ENCODE measurements around the gene LRRC1.

DNA sequence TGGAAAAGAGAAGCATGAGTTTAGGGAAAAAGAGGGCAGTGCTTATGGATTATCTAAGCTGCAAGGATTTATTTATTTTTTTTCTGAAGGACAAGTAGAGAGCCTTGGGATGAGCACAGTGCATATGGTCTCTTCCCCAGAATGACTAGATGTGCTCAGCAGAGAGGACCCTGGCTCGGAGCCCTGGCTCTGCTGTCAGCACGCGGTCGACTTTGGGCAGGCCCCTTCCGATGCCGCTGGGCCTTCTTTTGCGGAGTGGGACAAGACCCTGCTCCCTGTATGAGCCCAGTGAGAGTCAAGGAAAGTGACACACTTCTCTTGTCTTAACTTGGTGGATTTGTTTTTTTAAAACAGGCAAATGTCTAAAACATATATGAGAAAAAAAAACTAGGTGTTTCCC is 51.4 kb downstream of the LRRC1 start:
- TF ChIP-seq, protein P1, sequence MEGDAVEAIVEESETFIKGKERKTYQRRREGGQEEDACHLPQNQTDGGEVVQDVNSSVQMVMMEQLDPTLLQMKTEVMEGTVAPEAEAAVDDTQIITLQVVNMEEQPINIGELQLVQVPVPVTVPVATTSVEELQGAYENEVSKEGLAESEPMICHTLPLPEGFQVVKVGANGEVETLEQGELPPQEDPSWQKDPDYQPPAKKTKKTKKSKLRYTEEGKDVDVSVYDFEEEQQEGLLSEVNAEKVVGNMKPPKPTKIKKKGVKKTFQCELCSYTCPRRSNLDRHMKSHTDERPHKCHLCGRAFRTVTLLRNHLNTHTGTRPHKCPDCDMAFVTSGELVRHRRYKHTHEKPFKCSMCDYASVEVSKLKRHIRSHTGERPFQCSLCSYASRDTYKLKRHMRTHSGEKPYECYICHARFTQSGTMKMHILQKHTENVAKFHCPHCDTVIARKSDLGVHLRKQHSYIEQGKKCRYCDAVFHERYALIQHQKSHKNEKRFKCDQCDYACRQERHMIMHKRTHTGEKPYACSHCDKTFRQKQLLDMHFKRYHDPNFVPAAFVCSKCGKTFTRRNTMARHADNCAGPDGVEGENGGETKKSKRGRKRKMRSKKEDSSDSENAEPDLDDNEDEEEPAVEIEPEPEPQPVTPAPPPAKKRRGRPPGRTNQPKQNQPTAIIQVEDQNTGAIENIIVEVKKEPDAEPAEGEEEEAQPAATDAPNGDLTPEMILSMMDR (conservative IDR thresholded peaks at IDR 0.05; ENCODE audit: low read depth, low read length), result no peak
- TF ChIP-seq EZH2 (IDR thresholded peaks at IDR 0.05; ENCODE audit: low read length, unreplicated experiment) (no peak), EZH2phosphoT487 (IDR thresholded peaks at IDR 0.05; ENCODE audit: borderline replicate concordance, low read length) (no peak)

Measured in PC-3 (cell line).